HL-60/S4 (cell line): ENCODE results near the gene UBAP1L.
"Not testable (repeated sequence)": the region's sequence is repeated elsewhere in the genome, so short reads cannot be mapped to it uniquely, and the experiment has no call there.

Experiments
- in situ Hi-C: fragments of 300-500 bp; cut with MboI; formaldehyde crosslinking; loops from 2 replicates; pipeline ENCODE4 v1.14.3; 2022; ENCODE audit warnings: low sequenced_read_pairs

UBAP1L gene

DNA sequence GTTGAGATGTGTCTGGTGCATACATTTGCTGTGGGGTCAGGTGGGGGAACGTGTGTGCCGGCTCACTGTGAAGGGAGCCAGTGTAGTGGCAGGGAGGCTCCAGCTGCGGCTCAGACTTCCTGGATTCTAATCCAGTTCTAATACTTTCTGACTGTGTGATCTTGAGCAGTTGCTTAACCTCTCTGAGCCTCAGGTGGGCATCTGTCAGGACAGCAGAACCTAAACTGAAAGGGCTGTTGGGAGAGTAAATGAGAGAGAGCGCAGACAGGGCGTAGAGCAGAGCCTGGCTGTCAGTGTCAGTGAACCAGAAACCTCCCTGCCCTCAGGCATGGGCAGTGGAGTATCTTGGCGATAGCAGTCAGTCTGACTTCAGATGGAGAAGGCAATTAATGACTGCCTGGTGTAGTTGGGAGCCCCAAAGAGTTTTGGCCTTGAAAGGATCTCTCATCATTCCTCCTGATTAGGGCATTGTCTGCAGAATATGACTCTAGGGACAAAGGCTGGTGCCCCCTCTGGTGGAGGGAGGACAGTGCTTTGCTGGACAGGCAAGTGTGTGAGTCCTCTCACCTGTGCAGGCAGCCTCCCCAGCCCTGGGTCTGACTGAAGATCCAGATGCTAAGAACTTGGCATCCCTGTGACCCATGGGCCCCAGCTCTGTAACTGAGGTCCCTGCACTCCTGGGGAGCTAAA, 28.9 kb downstream of the UBAP1L start:
- in situ Hi-C loops, result no loop called here

DNA sequence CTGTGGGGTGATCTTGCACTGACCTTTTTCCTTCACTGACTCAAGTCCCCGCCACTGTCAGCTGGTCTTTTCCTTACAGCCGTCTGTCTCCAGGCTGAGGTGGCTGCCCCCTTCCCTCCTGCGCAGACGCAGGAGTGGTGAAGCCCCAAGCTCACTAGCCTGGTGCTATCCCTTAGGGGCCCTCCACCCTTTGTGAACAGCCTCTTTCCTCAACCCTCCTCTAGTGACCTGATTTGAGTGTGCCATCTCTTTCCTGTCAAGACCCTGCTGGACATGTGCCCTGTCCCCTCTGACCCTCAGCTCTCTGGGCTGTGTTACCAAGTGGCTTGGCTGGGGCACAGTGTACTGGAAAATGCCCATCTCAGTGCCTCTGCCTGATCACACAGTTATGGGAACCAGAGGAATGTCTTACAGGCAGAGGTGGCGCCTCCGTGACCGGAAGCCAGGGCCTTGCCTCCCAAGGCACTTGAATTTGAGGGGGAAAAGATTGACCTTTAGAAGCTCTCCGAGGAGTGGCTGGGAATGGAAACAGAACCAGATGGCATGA, 29.7 kb downstream of the UBAP1L start:
- in situ Hi-C loops, result no loop called here

DNA sequence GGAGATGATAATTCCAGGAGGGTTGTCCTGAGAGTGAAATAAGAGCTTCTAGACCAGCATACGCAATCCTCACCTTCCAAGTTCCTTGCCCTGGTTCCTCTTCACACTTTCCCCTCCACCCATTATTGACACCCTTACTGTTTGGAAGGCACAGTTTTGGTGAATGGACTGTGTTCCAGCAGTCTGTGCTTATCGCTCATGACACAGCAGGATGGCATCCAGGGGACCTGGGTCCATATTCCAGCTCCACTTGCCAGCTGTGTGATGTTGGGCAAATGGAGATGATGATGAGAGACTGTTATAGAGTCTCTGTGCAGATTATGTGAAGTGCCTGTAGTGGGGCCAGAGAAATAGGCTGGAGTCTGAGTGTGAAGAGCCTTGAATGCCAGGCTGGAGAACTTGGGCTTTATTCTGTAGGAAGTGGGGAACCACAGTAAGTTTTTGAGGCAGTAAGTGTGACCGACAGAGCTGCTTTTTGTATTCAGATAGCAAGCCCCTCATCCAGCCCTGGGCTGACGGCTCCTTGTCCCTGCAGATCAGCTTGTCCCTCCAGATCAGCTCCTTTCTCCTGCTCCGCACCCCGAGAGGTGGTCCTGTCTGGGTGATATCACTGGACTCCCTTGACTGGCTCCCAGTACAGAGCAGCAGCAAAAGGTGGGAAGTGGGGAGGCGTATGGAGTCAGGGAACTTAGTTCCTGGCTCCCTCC, 30.3 kb downstream of the UBAP1L start:
- in situ Hi-C loops, result no loop called here

DNA sequence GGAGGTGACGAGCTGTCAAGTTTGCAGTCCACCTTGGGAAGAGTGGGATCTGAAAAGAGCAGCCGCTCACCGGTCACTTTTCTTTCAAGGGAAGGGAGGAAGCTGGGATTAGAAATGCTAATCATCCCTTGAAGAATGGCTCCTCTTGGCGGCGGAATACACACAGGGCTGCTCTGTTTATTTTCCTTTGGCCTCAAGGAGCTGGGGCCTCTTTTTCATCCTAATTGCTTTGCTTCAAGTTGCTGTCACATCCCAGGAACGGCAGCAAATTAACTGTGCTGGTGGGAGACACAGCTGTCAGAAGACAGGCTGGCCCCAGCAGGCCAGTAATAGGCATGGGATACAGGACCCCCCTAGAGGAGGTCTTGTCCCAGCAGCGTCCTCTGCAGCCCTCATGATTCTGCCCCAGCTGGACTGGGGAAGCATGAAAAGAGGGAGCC, 31.7 kb downstream of the UBAP1L start:
- in situ Hi-C loops, result no loop called here

DNA sequence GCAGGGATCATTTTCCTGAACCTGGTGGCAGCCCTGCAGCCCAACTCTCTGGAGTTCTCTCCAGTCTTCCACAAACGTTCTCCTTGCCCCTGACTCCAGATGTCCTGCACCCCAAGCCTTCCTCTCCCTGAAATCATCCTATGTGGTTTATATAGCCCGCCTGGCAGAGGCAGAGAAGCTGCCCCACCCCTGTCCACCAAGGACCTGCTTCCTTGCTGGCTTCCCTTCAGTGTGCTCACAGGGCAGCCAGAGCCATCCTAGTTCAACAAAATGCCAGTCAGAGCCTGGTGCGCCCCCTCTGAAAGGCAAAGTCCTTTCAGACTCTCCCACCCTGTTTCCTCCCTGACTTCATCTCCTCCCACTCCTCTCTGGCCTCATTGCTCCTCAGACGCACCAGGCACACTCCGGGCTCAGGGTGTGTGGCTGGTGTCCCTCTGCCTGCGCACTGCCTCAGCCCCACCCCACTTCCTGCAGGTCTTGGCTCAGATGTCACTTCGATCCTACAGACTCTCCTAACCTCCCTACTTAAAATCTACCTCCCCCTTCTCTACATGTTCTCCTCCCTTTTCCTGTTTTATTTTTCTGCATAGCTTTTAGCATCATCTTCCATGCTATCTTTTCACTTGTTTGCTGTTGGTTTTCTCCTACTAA, 32.6 kb downstream of the UBAP1L start:
- in situ Hi-C loops, result no loop called here

DNA sequence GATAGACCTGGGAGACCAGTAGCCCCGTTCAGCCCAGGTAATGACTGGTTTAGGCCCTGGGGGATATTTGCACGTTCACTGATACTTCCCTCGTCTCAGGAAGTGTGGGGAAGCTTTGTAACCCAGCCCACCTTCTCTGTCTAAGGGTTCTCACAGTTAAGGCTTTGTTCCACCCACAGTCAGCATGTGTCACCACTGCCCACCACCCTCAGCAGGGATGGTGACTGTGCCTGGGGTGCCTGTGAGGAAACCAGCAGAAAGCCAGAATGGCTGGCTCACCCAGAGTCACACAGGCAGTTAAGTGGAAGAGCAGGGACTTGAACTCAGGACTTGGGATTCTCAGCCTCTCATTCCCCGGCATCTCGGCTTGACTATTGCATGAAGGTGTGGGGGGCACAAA, 33.2 kb downstream of the UBAP1L start:
- in situ Hi-C loops, result no loop called here

DNA sequence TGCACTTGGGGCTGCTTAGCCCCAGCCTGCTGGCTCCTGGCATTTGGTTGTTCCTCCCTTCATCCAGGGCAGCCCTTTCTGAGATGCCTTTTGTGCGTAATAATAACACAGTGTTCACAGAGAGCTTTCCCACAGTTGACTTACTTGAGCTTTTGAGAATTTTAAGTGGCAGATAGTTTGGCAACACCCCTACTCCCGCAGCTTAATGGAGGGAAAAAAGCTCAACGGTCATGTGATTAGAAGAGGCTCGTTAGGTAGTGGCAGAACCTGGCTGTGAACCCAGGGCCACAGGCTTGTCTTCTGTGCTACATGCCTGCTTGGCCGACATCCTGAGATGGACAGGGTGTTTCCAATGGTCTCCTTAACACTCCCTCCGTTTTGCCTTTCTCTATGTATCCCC, 33.7 kb downstream of the UBAP1L start:
- in situ Hi-C loops, result no loop called here

DNA sequence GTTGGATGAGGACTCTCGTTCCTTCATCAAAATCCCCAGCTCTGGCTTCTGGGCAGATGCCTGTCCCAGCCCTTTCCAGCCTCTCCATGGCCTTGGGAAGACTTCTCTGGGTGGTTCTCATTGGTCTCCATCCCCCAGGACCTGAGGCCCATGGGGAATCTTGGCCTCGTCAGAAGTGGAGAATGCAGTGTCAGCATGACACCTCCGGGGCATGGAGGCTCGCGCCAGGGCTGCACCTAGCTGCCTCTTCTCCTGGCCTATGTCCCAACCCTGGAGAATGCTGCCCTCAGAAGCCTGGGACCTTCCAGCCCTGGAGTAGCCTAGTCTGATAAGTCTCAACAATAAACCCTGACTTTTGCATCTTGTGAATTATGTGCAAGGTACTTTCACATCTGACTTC, 35.4 kb downstream of the UBAP1L start:
- in situ Hi-C loops, result no loop called here

DNA sequence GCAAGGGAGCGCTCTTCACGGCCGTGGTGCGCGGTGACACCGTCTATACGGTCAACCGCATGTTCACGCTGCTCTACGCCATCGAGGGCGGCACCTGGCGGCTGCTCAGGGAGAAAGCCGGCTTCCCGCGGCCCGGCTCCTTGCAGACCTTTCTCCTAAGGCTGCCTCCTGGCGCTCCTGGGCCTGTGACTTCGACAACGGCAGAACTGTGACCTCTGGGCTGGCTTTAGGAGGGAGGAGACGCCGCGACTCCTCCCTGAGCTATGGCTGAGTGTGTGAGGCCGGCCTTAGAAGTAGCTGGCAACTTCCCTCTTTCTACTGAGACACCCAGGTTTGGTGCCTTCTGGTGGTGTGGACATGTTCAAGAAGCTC, 37.0 kb downstream of the UBAP1L start:
- in situ Hi-C loops, result no loop called here

DNA sequence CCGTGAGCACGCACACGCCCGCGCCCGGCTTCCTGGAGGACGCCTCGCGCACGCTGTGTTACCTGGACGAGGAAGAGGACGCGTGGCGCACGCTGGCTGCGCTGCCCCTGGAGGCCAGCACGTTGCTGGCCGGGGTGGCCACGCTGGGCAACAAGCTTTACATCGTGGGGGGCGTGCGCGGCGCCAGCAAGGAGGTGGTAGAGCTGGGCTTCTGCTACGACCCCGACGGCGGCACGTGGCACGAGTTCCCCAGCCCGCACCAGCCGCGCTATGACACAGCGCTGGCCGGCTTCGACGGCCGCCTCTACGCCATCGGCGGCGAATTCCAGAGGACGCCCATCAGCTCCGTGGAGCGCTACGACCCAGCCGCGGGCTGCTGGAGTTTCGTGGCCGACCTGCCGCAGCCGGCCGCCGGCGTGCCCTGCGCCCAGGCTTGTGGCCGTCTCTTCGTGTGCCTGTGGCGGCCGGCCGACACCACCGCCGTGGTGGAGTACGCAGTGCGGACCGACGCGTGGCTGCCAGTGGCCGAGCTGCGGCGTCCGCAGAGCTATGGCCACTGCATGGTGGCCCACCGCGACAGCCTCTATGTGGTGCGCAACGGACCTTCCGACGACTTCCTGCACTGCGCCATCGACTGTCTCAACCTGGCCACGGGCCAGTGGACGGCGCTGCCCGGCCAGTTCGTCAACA, 37.6 kb downstream of the UBAP1L start:
- in situ Hi-C loops, result no loop called here

DNA sequence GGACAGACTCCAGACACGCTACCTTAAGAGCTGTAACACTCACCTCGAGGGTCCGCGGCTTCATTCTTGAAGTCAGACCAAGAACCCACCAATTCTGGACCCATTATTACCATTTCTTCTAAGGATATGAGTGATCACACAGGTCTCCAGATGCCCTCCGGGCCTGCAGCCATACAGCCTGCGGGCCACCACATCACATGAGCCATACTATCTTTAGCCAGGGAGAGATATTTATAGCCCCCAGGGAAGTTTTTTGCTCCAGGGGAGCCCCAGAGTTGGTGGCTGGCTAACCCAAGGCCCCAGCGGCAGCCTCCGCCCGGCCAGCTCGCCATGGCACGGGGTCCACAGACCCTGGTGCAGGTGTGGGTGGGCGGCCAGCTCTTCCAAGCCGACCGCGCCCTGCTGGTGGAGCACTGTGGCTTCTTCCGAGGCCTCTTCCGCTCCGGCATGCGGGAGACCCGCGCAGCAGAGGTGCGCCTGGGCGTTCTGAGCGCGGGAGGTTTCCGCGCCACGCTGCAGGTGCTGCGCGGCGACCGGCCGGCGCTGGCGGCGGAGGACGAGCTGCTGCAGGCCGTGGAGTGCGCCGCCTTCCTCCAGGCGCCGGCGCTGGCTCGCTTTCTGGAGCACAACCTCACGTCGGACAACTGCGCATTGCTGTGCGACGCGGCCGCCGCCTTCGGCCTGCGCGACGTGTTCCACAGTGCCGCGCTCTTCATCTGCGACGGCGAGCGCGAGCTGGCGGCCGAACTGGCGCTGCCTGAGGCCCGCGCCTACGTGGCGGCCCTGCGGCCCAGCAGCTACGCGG, 38.3 kb downstream of the UBAP1L start, which contains the start of gene KBTBD13:
TSS of gene KBTBD13 (plus strand) at position 261 of the 805 bp plus-strand sequence. CDS start at position 331, 70 bp downstream.
- in situ Hi-C loops, result no loop called here

DNA sequence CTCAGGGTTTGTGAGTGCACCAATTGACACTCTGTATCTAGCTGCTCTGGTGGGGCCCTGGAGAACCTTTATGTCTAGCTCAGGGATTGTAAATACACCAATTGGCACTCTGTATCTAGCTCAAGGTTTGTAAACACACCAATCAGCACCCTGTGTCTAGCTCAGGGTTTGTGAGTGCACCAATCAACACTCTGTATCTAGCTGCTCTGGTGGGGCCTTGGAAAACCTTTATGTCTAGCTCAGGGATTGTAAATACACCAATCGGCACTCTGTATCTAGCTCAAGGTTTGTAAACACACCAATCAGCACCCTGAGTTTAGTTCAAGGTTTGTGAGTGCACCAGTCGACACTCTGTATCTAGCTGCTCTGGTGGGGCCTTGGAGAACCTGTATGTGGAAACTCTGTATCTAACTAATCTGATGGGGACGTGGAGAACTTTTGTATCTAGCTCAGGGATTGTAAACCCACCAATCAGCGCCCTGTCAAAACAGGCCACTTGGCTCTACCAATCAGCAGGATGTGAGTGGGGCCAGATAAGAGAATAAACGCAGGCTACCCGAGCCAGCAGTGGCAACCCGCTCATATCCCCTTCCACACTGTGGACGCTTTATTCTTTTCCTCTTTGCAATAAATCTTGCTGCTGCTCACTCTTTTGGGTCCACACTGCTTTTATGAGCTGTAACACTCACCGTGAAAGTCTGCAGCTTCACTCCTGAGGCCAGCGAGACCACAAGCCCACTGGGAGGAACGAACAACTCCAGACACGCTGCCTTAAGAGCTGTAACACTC, 39.2 kb downstream of the UBAP1L start:
- in situ Hi-C loops, result not testable (repeated sequence)

DNA sequence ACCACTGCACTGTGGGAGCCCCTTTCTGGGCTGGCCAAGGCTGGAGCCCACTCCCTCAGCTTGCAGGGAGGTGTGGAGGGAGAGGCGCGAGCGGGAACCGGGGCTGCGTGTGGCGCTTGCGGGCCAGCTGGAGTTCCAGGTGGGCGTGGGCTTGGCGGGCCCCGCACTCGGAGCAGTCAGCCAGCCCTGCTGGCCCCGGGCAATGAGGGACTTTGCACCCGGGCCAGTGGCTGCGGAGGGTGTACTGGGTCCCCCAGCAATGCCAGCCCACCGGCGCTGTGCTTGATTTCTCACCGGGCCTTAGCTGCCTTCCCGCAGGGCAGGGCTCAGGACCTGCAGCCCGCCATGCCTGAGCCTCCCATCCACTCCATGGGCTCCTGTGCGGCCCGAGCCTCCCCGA, 40.1 kb downstream of the UBAP1L start:
- in situ Hi-C loops, result not testable (repeated sequence)

DNA sequence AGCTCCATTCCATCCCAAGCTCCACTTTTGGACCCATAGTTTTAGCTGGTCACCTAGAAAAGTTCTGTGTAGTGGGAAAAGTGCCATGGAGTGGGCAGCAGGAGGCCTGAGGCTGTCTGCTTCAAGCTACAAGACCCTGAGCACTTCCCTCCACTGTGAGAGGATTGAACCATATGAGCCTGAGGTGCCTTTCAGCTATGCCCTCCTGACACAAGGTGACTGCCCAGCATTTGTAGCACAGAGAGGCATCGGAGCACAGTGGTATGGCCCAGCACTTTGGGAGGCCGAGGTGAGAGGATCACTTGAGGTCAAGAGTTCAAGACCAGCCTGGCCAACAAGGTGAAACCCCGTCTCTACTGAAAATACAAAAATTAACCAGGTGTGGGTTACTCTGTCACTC, 42.4 kb downstream of the UBAP1L start:
- in situ Hi-C loops, result no loop called here

DNA sequence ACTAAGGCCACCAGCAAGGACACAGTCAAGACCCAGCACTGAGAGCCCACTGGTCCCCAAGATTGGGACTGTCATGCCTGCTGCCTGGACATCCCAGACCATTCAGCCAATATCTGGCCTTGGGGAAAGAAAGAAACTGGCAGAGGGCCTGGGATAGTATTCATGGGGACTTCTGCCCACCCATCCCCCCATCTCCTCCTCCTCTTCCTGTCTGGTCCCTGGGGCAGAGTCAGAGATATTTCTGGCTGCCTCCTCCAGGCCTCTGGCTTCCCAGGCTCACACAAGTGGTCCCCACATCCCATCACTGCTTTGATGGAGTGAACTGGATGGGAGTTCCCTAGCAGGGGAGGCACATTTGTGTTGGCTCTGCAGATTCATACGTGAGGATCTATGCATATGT, 43.0 kb downstream of the UBAP1L start:
- in situ Hi-C loops, result no loop called here

DNA sequence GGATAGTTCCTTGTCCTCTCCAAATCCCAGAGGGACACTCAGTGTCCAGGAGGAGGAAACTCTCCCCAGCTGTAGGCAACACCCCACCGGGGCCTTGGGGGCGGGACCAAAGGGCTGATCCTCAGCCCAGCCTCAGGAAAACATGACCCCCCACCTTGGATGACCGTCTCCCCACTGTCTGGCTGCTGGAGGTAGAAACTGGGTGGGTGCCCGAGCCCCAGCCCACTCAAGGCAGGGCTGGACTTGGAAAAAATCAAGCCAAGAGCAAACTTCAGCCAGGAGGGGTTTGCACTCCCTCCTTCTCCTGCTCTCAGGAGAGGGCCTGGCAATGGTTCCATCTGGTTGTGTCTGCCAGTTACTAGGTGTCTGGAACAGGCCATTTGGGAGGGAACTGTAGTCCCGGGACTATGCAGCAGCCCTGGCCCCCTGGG, 43.6 kb downstream of the UBAP1L start:
- in situ Hi-C loops, result no loop called here

DNA sequence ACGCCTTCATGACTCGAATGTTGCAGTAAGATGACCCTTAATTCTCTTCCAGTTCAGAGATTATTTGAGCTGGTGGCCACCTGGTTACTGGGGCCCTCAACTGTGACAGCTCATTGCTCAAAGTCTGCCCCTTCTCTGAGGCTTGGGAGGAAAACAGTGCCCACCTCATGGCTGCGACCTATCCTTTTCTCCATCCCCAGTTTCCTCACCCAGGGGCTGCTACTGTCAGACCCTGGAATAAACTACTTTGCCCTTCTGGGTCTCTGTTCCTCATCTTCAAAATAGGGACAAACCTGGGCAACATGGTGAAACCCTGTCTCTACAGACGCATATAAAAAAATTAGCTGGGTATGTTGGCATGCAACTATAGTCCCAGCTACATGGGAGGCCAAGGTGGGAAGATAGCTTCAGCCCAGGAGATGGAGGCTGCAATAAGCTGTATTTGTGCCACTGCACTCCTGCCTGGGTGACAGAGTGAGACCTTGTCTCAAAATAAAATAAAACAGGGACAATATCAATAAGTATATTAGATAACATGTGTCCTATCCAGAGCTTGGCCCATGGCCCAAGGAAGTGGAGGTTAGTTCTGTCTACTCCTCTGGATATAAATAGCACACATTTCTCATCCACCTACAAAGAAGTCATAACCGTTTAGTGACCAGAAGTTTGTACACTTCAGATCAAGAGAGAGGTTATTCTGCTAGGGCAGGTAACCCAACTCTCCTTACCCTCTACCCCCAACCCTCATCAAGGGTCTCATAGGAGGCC, 45.0 kb downstream of the UBAP1L start:
- in situ Hi-C loops, result no loop called here

DNA sequence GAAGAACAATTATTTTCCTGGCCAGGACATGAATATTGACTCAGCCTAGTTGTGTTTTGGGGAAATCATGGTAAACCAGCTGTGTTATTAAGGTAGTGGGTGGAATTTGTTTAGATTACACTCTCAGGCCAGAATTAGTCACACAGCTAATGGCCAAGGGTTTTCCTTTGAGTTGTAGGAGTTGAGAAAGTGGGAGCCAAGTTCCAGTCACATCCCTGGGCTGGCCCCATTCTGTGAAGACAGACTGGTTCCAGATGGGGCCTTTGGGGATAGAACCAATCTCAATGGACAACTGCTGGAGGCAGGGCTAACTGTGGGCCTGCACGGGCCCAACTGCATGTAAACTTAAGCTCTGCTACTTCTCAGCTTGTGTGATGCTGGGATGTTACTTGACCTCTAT, 45.8 kb downstream of the UBAP1L start:
- in situ Hi-C loops, result no loop called here

DNA sequence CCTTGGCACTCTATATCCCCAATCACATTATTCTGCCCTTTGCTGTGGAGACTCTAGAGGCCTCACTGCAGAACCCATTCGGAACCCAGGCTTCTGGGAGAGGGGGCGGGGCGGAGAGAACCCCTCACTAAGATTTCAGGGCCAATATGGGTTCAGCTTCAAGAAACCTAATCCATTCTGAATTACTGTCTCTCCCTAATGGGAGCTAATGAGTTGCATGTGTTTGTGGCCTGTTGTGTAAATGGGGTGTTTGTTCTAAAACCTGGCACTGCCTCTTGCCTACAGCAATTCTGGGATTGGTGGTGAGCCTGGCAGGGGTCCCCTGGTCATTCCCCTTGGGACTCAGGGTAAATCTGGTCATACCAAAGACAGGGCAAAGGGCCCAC, 46.6 kb downstream of the UBAP1L start:
- in situ Hi-C loops, result no loop called here
